ENCODE results near the gene CLCN4.

- TF ChIP-seq CTCF (IDR thresholded peaks at IDR 0.05) (no peak), POLR2AphosphoS5 (IDR thresholded peaks at IDR 0.05) (no peak), POLR2A (IDR thresholded peaks at IDR 0.05) (no peak)
Measured at GRCh38 chrX:10121787-10122186, 35.0 kb upstream of the CLCN4 start.

All from breast epithelium (tissue), 3 donors.